Measurements from ENCODE around the gene IGFBPL1. TPM values are rescaled to one million over a fixed set of nuclear protein-coding genes. Genes with fewer than 3 reads are reported as not detected.
"Not testable (repeated sequence)": the region's sequence is repeated elsewhere in the genome, so short reads cannot be mapped to it uniquely, and the experiment has no call there.

Gene IGFBPL1
- polyA plus RNA-seq, 4 donors: 0.95 to 3.1 TPM; not detected in 2

- peaks cover 0 to 20% of the 10 kb centered on the region in 2 donors for H3K9me3 ChIP-seq (ENCODE audit: control insufficient read depth in 2 of 2, insufficient read depth in 1 of 2, low read depth in 1 of 2, low read length in 1 of 2)
- H3K4me1 ChIP-seq (ENCODE audit: control insufficient read depth in 3 of 3, insufficient read depth in 2 of 3, low read depth in 1 of 3, low read length in 2 of 3): peaks cover 0 to 86% (median 0%) of the 10 kb centered on the region in 3 donors
- H3K4me3 ChIP-seq (ENCODE audit: low read depth in 1 of 3, low read length in 3 of 3): no peak overlapping the region
- H3K27ac ChIP-seq (ENCODE audit: low read depth in 1 of 3, low read length in 2 of 3): peak overlapping the region in 2 of 3 donors; percentile 33 to 83
- H3K36me3 ChIP-seq (ENCODE audit: control insufficient read depth in 3 of 3, insufficient read depth in 2 of 3, low read depth in 1 of 3, low read length in 3 of 3): no peaks in the 10 kb centered on the region
- WGBS, 3 donors: 67 to 80% (median 77%) methylated on average over 3 of the region's 3 CpGs
- FAIRE-seq (no peak), DNase-seq (no peak)
- H3K27me3 ChIP-seq (ENCODE audit: control insufficient read depth in 3 of 3, insufficient read depth in 3 of 3, low read length in 3 of 3): no peaks in the 10 kb centered on the region
These were observed 39.0 kb downstream of the IGFBPL1 start for GRCh38 chr9:38384990-38385848.

GRCh38 chr9:38382141-38382540, 42.1 kb downstream of the IGFBPL1 start:
- H3K4me3 ChIP-seq (ENCODE audit: low read depth in 1 of 3, low read length in 3 of 3): no peak overlapping the region
- peaks cover 0 to 72% (median 0%) of the 10 kb centered on the region in 3 donors for H3K4me1 ChIP-seq (ENCODE audit: control insufficient read depth in 3 of 3, insufficient read depth in 2 of 3, low read depth in 1 of 3, low read length in 2 of 3)
- H3K27ac ChIP-seq (ENCODE audit: low read depth in 1 of 3, low read length in 2 of 3): peak overlapping the region in 1 of 3 donors; percentile 92
- no peak for DNase-seq
- no peak for FAIRE-seq
- no peaks in the 10 kb centered on the region for H3K27me3 ChIP-seq (ENCODE audit: control insufficient read depth in 3 of 3, insufficient read depth in 3 of 3, low read length in 3 of 3)
- 62 to 76% (median 64%) methylated on average over 8 of the region's 8 CpGs for whole genome bisulfite sequencing, 3 donors
- peaks cover 0 to 20% of the 10 kb centered on the region in 2 donors for H3K9me3 ChIP-seq (ENCODE audit: control insufficient read depth in 2 of 2, insufficient read depth in 1 of 2, low read depth in 1 of 2, low read length in 1 of 2)
- no peaks in the 10 kb centered on the region for H3K36me3 ChIP-seq (ENCODE audit: control insufficient read depth in 3 of 3, insufficient read depth in 2 of 3, low read depth in 1 of 3, low read length in 3 of 3)

- H3K27ac ChIP-seq (ENCODE audit: low read depth in 1 of 3, low read length in 2 of 3): peak overlapping the region in 1 of 3 donors; percentile 92
- peaks cover 0 to 71% (median 0%) of the 10 kb centered on the region in 3 donors for H3K4me1 ChIP-seq (ENCODE audit: control insufficient read depth in 3 of 3, insufficient read depth in 2 of 3, low read depth in 1 of 3, low read length in 2 of 3)
- DNase-seq: peak; percentile 61 to 90
These were observed 43.3 kb downstream of the IGFBPL1 start for GRCh38 chr9:38380872-38381534.

GRCh38 chr9:38380230-38380871, 43.9 kb downstream of the IGFBPL1 start:
- no peak for FAIRE-seq
- no peaks in the 10 kb centered on the region for H3K36me3 ChIP-seq (ENCODE audit: control insufficient read depth in 3 of 3, insufficient read depth in 2 of 3, low read depth in 1 of 3, low read length in 3 of 3)
- H3K27me3 ChIP-seq (ENCODE audit: control insufficient read depth in 3 of 3, insufficient read depth in 3 of 3, low read length in 3 of 3): no peaks in the 10 kb centered on the region
- H3K27ac ChIP-seq (ENCODE audit: low read depth in 1 of 3, low read length in 2 of 3): peak overlapping the region in 1 of 3 donors; percentile 92
- 29 to 63% (median 49%) methylated on average over 6 of the region's 6 CpGs for WGBS, 3 donors
- peaks cover 0 to 15% of the 10 kb centered on the region in 2 donors for H3K9me3 ChIP-seq (ENCODE audit: control insufficient read depth in 2 of 2, insufficient read depth in 1 of 2, low read depth in 1 of 2, low read length in 1 of 2)
- DNase-seq: no peak
- no peak overlapping the region for H3K4me3 ChIP-seq (ENCODE audit: low read depth in 1 of 3, low read length in 3 of 3)
- H3K4me1 ChIP-seq (ENCODE audit: control insufficient read depth in 3 of 3, insufficient read depth in 2 of 3, low read depth in 1 of 3, low read length in 2 of 3): peaks cover 0 to 69% (median 0%) of the 10 kb centered on the region in 3 donors

More at GRCh38 chr9:38380872-38381534, 43.3 kb downstream of the IGFBPL1 start:
- 18 to 46% (median 26%) methylated on average over 8 of the region's 8 CpGs for WGBS, 3 donors
- Histone ChIP-seq H3K9me3 (ENCODE audit: control insufficient read depth in 2 of 2, insufficient read depth in 1 of 2, low read depth in 1 of 2, low read length in 1 of 2) (peaks cover 0 to 20% of the 10 kb centered on the region in 2 donors), H3K36me3 (ENCODE audit: control insufficient read depth in 3 of 3, insufficient read depth in 2 of 3, low read depth in 1 of 3, low read length in 3 of 3) (no peaks in the 10 kb centered on the region), H3K27me3 (ENCODE audit: control insufficient read depth in 3 of 3, insufficient read depth in 3 of 3, low read length in 3 of 3) (no peaks in the 10 kb centered on the region), H3K4me3 (ENCODE audit: low read depth in 1 of 3, low read length in 3 of 3) (no peak overlapping the region)
- no peak for FAIRE-seq

- FAIRE-seq; H3K27me3 ChIP-seq (ENCODE audit: control insufficient read depth in 3 of 3, insufficient read depth in 3 of 3, low read length in 3 of 3): not testable (repeated sequence)
These were observed 46.7 kb downstream of the IGFBPL1 start for GRCh38 chr9:38377336-38378083.

GRCh38 chr9:38376021-38376670, 48.1 kb downstream of the IGFBPL1 start:
- Histone ChIP-seq H3K9me3 (ENCODE audit: control insufficient read depth in 2 of 2, insufficient read depth in 1 of 2, low read depth in 1 of 2, low read length in 1 of 2) (no peaks in the 10 kb centered on the region), H3K4me3 (ENCODE audit: low read depth in 1 of 3, low read length in 3 of 3) (no peak overlapping the region), H3K4me1 (ENCODE audit: control insufficient read depth in 3 of 3, insufficient read depth in 2 of 3, low read depth in 1 of 3, low read length in 2 of 3) (peaks cover 0 to 54% (median 0%) of the 10 kb centered on the region in 3 donors), H3K36me3 (ENCODE audit: control insufficient read depth in 3 of 3, insufficient read depth in 2 of 3, low read depth in 1 of 3, low read length in 3 of 3) (no peaks in the 10 kb centered on the region), H3K27ac (ENCODE audit: low read depth in 1 of 3, low read length in 2 of 3) (peak overlapping the region in 1 of 3 donors; percentile 12), H3K27me3 (ENCODE audit: control insufficient read depth in 3 of 3, insufficient read depth in 3 of 3, low read length in 3 of 3) (no peaks in the 10 kb centered on the region)
- no peak for FAIRE-seq
- DNase-seq: no peak
- WGBS, 3 donors: 60 to 73% (median 72%) methylated on average over 9 of the region's 9 CpGs

More at GRCh38 chr9:38377336-38378083, 46.7 kb downstream of the IGFBPL1 start:
- not testable (repeated sequence) for DNase-seq; H3K36me3 ChIP-seq (ENCODE audit: control insufficient read depth in 3 of 3, insufficient read depth in 2 of 3, low read depth in 1 of 3, low read length in 3 of 3); H3K9me3 ChIP-seq (ENCODE audit: control insufficient read depth in 2 of 2, insufficient read depth in 1 of 2, low read depth in 1 of 2, low read length in 1 of 2); H3K4me3 ChIP-seq (ENCODE audit: low read depth in 1 of 3, low read length in 3 of 3)
- peak overlapping the region in 1 of 3 donors; percentile 36 for H3K27ac ChIP-seq (ENCODE audit: low read depth in 1 of 3, low read length in 2 of 3)
- peaks cover 0 to 63% (median 0%) of the 10 kb centered on the region in 3 donors for H3K4me1 ChIP-seq (ENCODE audit: control insufficient read depth in 3 of 3, insufficient read depth in 2 of 3, low read depth in 1 of 3, low read length in 2 of 3)
- WGBS, 3 donors: 95 to 96% (median 96%) methylated on average over 23 to 42 of the region's 42 CpGs

- peak overlapping the region in 1 of 3 donors; percentile 52 for H3K27ac ChIP-seq (ENCODE audit: low read depth in 1 of 3, low read length in 2 of 3)
- no peak for FAIRE-seq
- 73 to 78% (median 78%) methylated on average over 10 of the region's 10 CpGs for WGBS, 3 donors
These were observed 48.7 kb downstream of the IGFBPL1 start for GRCh38 chr9:38375572-38375963.

More at GRCh38 chr9:38375572-38375963, 48.7 kb downstream of the IGFBPL1 start:
- Histone ChIP-seq H3K9me3 (ENCODE audit: control insufficient read depth in 2 of 2, insufficient read depth in 1 of 2, low read depth in 1 of 2, low read length in 1 of 2) (no peaks in the 10 kb centered on the region), H3K36me3 (ENCODE audit: control insufficient read depth in 3 of 3, insufficient read depth in 2 of 3, low read depth in 1 of 3, low read length in 3 of 3) (no peaks in the 10 kb centered on the region), H3K27me3 (ENCODE audit: control insufficient read depth in 3 of 3, insufficient read depth in 3 of 3, low read length in 3 of 3) (no peaks in the 10 kb centered on the region), H3K4me3 (ENCODE audit: low read depth in 1 of 3, low read length in 3 of 3) (no peak overlapping the region), H3K4me1 (ENCODE audit: control insufficient read depth in 3 of 3, insufficient read depth in 2 of 3, low read depth in 1 of 3, low read length in 2 of 3) (peaks cover 0 to 50% (median 0%) of the 10 kb centered on the region in 3 donors)
- no peak for DNase-seq

Data from small intestine (tissue), 7 donors.